ENCODE measurements around the gene CD244. TPM values are rescaled to one million over a fixed set of nuclear protein-coding genes. Genes with fewer than 3 reads are reported as not detected.

CD244 gene
- polyA plus RNA-seq, 1 donor from 2014 or later: not detected

- TF ChIP-seq EP300 (conservative IDR thresholded peaks at IDR 0.05; ENCODE audit: poor library complexity, severe bottlenecking) (no peak), TAF1 (IDR thresholded peaks at IDR 0.05; ENCODE audit: low read depth) (no peak), EZH2 (IDR thresholded peaks at IDR 0.05; ENCODE audit: borderline replicate concordance, insufficient read depth, low read length, poor library complexity, severe bottlenecking) (no peak), RAD21 (conservative IDR thresholded peaks at IDR 0.05) (no peak), REST (IDR thresholded peaks at IDR 0.05; ENCODE audit: borderline replicate concordance) (no peak), SMC3 (conservative IDR thresholded peaks at IDR 0.05; ENCODE audit: poor library complexity) (no peak), MXI1 (conservative IDR thresholded peaks at IDR 0.05; ENCODE audit: poor library complexity, severe bottlenecking) (no peak), POLR2AphosphoS5 (IDR thresholded peaks at IDR 0.05) (no peak)
- TF ChIP-seq, protein P1, sequence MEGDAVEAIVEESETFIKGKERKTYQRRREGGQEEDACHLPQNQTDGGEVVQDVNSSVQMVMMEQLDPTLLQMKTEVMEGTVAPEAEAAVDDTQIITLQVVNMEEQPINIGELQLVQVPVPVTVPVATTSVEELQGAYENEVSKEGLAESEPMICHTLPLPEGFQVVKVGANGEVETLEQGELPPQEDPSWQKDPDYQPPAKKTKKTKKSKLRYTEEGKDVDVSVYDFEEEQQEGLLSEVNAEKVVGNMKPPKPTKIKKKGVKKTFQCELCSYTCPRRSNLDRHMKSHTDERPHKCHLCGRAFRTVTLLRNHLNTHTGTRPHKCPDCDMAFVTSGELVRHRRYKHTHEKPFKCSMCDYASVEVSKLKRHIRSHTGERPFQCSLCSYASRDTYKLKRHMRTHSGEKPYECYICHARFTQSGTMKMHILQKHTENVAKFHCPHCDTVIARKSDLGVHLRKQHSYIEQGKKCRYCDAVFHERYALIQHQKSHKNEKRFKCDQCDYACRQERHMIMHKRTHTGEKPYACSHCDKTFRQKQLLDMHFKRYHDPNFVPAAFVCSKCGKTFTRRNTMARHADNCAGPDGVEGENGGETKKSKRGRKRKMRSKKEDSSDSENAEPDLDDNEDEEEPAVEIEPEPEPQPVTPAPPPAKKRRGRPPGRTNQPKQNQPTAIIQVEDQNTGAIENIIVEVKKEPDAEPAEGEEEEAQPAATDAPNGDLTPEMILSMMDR (IDR thresholded peaks at IDR 0.05; ENCODE audit: poor library complexity, severe bottlenecking): no peak
- Histone ChIP-seq H3K9me2 (ENCODE audit: insufficient read depth, low read length) (no peaks in the 10 kb centered on the region), H3K79me2 (replicated peaks; ENCODE audit: insufficient read depth, low read length) (no peaks in the 10 kb centered on the region), H3K27me3 (ENCODE audit: insufficient read depth, low read depth, low read length) (no peaks in the 10 kb centered on the region), H3K9me3 (ENCODE audit: low read length) (no peaks in the 10 kb centered on the region), H3K27ac (ENCODE audit: low read length) (no peak overlapping the region), H3F3A (ENCODE audit: insufficient read depth, low read length, poor library complexity, severe bottlenecking) (no peaks in the 10 kb centered on the region), H3K36me3 (ENCODE audit: insufficient read depth, low read length) (no peaks in the 10 kb centered on the region), H2AFZ (ENCODE audit: low read depth, low read length) (no peak overlapping the region), H3K4me2 (ENCODE audit: low read length) (no peak overlapping the region), H4K20me1 (ENCODE audit: insufficient read depth) (no peaks in the 10 kb centered on the region), H3K4me3 (ENCODE audit: low read length) (no peak overlapping the region), H3K9ac (ENCODE audit: low read length) (no peak overlapping the region)
Measured at GRCh38 chr1:160858097-160858496, 4.6 kb downstream of the CD244 start.

DNA sequence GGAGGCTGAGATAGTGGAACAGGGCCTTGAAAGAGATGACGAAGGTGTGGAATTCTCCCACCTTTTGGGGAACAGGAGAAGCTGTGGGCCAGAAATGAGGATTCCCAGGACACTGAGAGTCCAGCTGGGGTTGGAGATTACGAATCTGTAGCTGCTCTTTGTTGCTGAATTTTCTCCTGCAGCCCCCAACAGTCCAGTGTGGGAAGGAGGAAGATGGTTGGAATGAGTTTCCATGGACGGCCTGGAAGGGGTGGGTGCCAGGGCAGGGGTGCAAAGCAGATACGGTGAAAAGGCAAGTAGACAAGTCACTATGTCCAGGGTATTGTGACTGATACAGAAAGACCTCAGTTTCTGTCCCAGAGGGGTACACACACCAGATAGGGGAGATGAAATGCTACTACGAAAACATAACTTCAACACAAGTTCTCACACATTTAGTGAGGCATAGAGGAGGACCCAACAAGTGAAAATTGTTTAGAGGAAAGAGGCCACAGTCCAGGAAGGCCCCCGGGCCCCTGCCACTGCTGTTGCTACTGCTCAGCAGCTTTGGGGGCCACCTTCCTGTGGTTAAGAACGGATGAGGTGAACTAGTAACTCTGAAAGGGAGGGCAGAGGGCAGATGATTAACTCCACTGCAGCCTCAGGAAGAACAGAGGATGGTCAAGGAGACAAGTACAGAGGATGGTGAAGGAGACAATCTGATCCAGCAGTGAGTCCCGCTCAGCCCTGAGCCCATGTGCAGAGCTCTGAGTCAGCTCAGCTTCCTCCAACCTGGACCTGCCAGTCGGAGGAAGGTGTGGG is 7.3 kb downstream of the CD244 start:
- Histone ChIP-seq H4K20me1 (ENCODE audit: insufficient read depth) (no peaks in the 10 kb centered on the region), H3K36me3 (ENCODE audit: insufficient read depth, low read length) (no peaks in the 10 kb centered on the region), H3K9ac (ENCODE audit: low read length) (no peak overlapping the region), H3K27ac (ENCODE audit: low read length) (no peak overlapping the region), H3K4me3 (ENCODE audit: low read length) (no peak overlapping the region), H3K9me3 (ENCODE audit: low read length) (no peaks in the 10 kb centered on the region), H3K4me2 (ENCODE audit: low read length) (no peak overlapping the region), H2AFZ (ENCODE audit: low read depth, low read length) (no peak overlapping the region), H3F3A (ENCODE audit: insufficient read depth, low read length, poor library complexity, severe bottlenecking) (no peaks in the 10 kb centered on the region), H3K79me2 (replicated peaks; ENCODE audit: insufficient read depth, low read length) (no peaks in the 10 kb centered on the region), H3K9me2 (ENCODE audit: insufficient read depth, low read length) (no peaks in the 10 kb centered on the region), H3K27me3 (ENCODE audit: insufficient read depth, low read depth, low read length) (no peaks in the 10 kb centered on the region)
- no peak for TF ChIP-seq RAD21 (conservative IDR thresholded peaks at IDR 0.05)
- TF ChIP-seq, protein P1 (IDR thresholded peaks at IDR 0.05; ENCODE audit: poor library complexity, severe bottlenecking): no peak
- TF ChIP-seq POLR2AphosphoS5 (IDR thresholded peaks at IDR 0.05): no peak
- TF ChIP-seq TAF1 (IDR thresholded peaks at IDR 0.05; ENCODE audit: low read depth): no peak
- no peak for TF ChIP-seq EZH2 (IDR thresholded peaks at IDR 0.05; ENCODE audit: borderline replicate concordance, insufficient read depth, low read length, poor library complexity, severe bottlenecking)
- no peak for TF ChIP-seq EP300 (conservative IDR thresholded peaks at IDR 0.05; ENCODE audit: poor library complexity, severe bottlenecking)
- no peak for TF ChIP-seq REST (IDR thresholded peaks at IDR 0.05; ENCODE audit: borderline replicate concordance)
- TF ChIP-seq SMC3 (conservative IDR thresholded peaks at IDR 0.05; ENCODE audit: poor library complexity): no peak
- TF ChIP-seq MXI1 (conservative IDR thresholded peaks at IDR 0.05; ENCODE audit: poor library complexity, severe bottlenecking): no peak

Data from neural cell (in vitro differentiated cells).